GM18951 (cell line): Measurements from ENCODE around the gene STYXL1.
"Not testable (repeated sequence)": the region's sequence is repeated elsewhere in the genome, so short reads cannot be mapped to it uniquely, and the experiment has no call there.

Experiments
- POLR2A ChIP-seq: IDR thresholded peaks from 4 replicates; pipeline ENCODE4 v1.6.1; 2011; ENCODE audit warnings: mild to moderate bottlenecking; ENCODE audit not compliant: insufficient read length, insufficient read depth; ENCODE audit errors: extremely low read depth
- in situ Hi-C: fragments of 300-500 bp; cut with MboI; formaldehyde crosslinking; loops from one replicate; pipeline ENCODE4 v1.12.0; 2022; ENCODE audit warnings: low sequenced_read_pairs, mixed read lengths, inconsistent platforms; ENCODE audit not compliant: unreplicated experiment

STYXL1 gene, protein sequence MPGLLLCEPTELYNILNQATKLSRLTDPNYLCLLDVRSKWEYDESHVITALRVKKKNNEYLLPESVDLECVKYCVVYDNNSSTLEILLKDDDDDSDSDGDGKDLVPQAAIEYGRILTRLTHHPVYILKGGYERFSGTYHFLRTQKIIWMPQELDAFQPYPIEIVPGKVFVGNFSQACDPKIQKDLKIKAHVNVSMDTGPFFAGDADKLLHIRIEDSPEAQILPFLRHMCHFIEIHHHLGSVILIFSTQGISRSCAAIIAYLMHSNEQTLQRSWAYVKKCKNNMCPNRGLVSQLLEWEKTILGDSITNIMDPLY

DNA sequence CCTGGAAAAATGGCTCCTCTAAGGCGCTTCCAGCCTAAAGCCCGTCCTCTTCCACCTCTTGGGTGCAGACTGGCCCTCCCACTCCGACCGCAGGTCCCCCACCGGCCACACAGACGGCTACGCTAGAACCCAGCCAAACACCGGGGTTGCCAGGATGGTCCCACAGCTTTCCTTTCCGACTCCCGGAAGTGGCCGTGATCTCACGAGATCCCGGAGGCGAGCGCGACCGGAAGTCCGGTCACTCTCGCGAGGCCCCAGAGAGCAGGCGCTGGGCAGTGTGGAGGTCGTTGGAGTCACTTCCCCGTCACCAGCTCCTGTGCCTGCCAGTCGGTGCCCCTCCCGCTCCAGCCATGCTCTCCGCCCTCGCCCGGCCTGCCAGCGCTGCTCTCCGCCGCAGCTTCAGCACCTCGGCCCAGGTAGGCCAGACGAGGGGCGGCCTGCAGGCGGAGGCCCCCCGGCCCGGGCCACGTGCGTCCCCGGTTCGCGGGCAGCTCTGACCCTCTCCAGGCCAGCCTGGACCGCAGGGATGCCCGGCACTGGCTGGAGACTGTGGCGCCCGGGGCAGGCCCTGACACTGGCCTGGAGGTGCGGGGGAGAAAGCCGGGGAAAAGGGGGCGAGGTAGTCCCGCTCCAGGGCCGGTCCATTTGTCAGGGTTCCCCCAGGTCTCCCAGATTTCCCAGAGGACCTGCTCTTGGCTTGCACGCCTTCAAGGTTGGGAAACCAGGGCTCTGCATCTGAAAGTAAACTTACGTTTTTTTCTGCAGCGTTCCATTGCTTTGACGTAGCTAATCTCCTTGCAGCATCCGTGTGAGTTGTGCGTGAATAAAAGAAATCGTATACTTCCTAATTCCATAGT is at the start of gene STYXL1, which contains the start of gene MDH2:
TSS of gene STYXL1 (minus strand) at position 190 of the 857 bp plus-strand sequence. CDS start 17,477 bp downstream, outside the sequence.
TSS of gene MDH2 (plus strand) at position 296 of the 857 bp plus-strand sequence. CDS start at position 351, 55 bp downstream.
- TF ChIP-seq POLR2A = peak; percentile 95
- in situ Hi-C loops = no loop called here

DNA sequence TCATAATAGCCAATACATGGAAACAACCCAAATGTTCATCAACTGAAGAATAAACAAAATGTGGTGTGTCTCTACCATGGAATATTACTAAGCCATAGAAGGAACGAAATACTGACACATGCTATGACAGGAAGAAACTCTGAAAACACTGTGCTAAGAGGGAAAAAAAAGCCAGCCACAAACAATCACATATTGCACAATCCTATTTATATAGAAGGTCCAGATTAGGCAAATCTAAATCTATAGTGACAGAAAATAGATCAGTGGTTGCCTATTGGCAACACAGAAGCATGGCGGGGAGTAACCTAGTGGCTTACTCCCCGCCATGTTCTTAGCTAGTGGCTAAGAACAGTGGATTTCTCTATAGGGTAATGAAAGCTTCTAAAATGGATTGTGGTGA is 48.1 kb upstream of the STYXL1 start:
- in situ Hi-C loops = no loop called here

DNA sequence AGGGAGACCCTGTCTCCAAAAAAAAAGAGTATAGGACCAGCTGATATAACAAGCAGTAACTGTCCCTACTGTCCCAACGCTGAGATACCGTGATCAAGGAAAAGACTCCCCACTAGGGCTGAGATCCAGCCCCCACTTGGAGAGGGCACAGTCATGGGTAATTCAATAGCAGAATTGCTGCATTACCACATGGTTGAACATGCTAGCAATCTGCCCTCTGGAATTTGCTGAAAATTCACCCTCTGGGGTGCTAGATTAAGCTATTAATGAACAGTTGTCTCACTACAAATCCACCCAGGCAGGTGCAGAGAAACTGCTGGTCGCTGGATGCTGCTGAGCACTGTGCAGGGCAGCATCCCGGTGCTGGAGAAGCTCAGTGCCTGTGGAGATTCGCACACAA is 46.5 kb upstream of the STYXL1 start:
- in situ Hi-C loops = not testable (repeated sequence)

More for the DNA sequence above, 48.1 kb upstream of the STYXL1 start:
- no peak for TF ChIP-seq POLR2A

DNA sequence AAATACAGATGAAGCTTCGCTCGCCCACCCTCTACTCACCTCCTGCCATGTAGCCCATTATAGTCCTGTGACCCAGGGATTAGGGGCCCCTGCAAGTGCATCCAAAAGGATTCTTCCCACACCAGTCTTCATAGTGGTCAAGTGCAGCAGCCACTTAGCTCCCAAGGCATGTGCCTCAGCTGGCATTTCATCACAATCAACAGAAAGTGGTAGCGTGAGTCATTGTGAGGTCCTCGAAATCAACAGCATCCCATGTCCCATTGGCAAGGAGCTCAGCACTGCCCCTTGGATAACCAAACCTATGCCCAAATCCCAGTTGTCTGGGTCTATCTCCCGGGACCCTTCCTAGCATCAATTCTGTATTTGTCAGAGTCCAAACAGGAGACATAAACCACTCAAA is 45.7 kb upstream of the STYXL1 start:
- in situ Hi-C loops = not testable (repeated sequence)

DNA sequence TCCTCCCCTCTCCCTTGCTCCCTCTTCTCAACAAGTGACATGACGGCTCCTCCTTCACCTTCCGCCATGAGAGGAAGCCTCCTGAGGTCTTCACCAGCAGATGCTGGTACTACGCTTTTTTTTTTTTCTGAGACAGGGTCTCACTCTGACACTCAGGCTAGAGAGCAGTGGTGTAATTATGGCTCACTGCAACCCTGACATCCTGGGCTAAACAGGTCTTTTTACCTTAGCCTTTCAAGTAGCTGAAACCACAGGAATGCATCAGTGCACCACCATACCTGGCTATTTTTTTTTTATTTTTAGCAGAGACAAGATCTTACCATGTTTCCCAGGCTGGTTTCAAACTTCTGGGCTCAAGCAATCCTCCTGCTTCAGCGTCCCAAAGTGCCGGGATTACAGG is 43.7 kb upstream of the STYXL1 start:
- TF ChIP-seq POLR2A = no peak
- in situ Hi-C loops = no loop called here

DNA sequence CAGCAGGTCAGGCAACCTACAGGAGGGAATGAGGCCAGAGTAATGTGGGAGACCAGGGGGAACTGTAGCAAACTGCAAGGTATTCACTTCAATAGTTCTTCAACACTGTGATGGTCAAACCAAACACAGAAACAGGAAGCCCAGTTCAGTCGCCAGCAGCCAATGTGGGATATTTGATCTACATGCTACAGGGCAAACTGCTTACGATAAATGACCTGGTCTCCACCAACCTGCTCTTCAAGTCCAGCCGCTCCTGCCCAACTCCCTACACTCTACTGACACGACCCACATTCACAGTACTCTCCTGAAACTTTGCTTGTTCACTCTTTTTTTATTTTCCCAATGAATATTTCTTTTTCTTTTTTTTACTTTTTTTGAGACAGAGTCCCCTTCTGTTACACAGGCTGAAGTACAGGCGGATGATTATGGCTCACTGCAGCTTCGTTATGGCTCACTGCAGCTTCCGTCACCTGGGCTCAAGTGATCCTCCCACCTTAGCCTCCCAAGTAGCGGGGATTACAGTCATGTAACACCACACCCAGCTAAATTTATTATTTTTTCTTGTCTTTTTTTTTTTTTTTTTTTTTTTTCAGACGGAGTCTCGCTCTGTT is 42.2 kb upstream of the STYXL1 start:
- in situ Hi-C loops = no loop called here
- TF ChIP-seq POLR2A = no peak

DNA sequence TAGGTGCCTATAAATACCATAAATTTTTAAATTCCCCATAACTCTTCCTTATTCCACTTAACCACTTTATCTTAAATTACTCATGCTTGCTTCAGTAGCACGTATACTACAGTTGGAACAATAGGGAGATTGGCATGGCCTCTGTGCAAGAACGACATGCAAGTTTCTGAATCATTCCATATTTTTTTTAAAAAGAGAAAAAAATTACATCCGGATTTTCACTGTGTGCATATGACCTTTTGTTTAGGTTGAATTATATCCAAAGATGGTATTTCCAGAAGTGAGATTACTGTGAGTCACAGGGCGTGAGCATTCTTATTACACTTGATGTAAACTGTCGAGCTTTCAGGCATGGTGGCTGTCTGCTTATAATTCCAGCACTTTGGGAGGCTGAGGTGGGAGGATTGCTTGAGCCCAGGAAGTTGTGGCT is 39.6 kb upstream of the STYXL1 start:
- in situ Hi-C loops = not testable (repeated sequence)

DNA sequence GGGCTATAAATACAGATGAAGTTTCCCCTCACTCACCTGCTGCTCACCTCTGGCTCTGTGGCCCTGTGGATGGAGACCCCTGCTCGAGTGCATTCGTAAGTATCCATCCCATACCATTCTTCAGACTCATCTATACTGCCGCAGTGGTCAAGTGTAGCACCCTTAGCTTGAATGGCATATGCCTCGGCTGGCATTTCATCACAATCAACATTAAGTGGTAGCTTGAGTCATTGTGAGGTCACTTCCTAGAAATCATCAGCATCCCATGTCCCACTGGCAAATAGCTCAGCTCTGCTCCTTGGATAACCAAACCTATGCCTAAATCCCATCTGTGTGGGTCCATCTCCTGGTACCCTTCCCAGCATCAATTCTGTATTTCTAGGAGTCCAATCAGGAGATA is 38.3 kb upstream of the STYXL1 start:
- in situ Hi-C loops = no loop called here
- TF ChIP-seq POLR2A = no peak

DNA sequence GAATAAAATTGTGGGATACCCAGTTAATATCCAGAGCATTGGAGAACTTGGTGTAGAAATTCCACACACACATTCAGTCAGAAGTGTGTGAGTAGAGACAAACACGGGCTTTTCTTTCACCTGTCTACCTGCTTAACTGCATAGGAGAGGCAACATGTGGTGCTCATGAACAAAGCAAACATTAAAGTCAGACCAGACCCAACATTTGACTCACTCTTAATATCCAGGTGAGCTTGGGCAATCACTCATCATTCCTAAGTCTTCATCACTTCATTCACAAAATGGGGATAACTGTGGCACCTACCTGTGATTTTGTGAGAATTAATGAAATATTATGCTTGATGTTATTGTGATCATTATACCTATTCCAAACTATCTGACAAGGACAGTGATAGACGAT is 36.3 kb upstream of the STYXL1 start:
- in situ Hi-C loops = not testable (repeated sequence)

DNA sequence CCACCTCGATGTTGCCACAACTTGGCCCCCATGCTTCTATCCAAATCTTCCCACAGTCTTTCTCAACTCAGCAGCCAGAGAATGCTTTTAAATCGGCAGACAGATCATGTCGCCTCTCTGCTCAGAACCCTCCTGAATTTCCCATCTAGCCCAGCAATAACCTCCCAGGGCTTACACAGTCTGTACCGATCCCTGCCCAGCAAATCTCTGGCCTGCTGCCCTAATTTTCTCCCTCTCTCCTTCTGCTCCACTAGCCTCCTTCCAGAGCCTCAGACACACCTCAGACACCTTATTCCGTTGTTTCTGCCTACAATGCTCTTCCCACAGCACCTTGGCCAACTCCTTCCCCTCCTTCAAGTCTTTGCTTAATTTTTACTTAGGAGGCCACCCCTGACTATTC is 32.4 kb upstream of the STYXL1 start:
- in situ Hi-C loops = no loop called here

DNA sequence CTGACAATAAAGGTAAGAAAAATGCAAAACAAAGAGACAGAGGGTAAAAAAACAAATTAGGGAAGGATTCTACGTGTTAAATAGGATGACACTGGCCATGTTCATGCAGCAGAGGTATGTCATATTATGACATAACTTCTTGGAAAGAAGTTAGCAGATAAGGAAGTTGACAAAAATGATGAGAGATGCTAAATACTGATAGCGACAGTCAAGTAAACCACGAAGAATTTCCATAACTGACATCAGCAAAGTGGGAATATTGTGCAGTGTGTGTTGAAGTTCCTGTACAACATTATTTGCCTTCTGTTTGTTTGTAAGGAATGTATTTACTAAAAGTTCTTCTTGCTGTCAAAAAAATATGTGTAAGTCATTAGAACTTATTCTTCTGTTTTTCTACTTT is 29.6 kb upstream of the STYXL1 start:
- in situ Hi-C loops = no loop called here
- no peak for TF ChIP-seq POLR2A

More for the DNA sequence above, 32.4 kb upstream of the STYXL1 start:
- no peak for TF ChIP-seq POLR2A

DNA sequence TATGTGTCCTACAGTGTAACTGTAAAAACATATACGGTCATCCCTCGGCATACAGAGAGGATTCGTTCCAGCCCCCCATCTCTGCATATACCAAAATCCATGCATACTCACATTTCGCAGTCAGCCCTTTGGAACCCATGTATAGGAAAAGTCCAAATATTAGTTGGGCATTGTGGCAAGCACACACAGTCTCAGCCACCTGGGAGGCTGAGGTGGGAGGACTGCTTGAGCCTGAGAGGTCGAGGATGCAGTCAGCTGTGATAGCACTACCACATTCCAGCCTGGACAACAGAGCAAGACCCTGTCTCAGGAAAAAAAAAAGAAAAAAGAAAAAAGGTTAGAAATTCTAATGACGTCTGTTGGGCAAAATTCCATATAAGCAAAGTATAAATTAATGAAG is 29.2 kb upstream of the STYXL1 start:
- TF ChIP-seq POLR2A = no peak

DNA sequence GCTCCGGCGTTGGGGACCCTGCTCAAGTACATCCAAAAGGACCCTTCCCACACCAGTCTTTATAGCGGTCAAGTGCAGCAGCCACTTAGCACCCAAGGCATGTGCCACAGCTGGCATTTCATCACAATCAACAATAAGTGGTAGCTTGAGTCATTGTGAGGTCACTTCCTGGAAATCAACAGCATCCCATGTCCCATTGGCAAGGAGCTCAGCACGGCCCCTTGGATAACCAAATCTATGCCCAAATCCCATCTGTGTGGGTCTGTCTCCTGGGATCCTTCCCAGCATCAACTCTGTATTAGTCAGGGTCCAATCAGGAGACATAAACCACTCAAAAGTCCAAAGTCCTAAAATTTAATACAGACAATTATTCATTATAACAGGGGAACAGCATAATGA is 27.2 kb upstream of the STYXL1 start:
- TF ChIP-seq POLR2A = no peak
- in situ Hi-C loops = no loop called here

More for the DNA sequence above, 29.2 kb upstream of the STYXL1 start:
- in situ Hi-C loops = no loop called here
